ENCODE data around the gene SMAD3.

SMAD3 gene

DNA sequence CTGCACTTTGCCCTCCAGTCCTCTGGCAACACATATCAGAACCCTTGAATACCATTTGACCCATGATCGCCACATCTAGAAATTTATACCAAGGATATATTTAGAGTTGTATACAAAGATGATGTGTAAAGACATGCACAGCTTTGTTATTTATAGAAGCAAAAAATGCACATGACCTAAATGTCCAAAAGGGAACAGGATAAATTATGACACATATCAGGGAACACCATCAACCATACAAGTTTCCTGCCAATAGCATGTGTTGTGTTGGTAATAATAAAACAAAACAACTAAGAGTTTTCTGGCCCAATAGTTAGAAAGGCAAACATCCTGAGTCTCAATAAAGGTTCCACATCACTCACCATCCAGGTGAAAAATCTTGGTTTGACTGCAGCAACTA lies 137.6 kb downstream of the SMAD3 start:
- DNase-seq: no peak

DNA sequence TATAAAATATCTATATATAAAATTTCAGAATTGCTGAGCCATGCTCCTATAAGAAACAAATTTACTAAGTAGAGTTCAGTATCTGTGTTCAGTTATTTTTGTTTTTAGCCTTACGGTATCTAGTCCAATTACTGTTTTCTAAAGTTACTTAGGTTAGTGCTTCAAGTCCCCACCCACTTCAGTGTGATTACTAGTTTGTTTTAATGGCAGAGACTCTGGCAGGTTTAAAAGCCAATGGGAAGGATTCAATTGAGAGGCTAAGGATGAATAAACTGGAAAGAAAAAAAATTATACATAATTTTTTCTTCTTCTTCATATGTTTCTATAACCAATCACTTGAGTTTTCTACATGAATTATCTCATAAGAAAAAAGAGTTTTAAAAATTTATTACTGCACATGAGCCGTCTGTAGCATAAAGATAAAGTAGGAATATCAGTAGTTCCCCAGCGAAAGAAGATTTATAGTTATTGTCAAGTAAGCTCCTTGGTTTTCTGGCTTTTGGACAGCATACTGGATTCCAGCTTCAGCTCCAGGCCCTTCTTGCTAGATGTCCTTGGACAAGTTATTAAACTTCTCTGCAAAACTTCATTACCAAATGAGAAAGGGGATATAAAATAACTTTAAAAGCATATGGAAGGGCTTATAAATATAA lies 142.3 kb downstream of the SMAD3 start:
- DNase-seq: no peak

- DNase-seq: no peak
Observed at GRCh38 chr15:67208396-67208795, 143.0 kb downstream of the SMAD3 start.

DNA sequence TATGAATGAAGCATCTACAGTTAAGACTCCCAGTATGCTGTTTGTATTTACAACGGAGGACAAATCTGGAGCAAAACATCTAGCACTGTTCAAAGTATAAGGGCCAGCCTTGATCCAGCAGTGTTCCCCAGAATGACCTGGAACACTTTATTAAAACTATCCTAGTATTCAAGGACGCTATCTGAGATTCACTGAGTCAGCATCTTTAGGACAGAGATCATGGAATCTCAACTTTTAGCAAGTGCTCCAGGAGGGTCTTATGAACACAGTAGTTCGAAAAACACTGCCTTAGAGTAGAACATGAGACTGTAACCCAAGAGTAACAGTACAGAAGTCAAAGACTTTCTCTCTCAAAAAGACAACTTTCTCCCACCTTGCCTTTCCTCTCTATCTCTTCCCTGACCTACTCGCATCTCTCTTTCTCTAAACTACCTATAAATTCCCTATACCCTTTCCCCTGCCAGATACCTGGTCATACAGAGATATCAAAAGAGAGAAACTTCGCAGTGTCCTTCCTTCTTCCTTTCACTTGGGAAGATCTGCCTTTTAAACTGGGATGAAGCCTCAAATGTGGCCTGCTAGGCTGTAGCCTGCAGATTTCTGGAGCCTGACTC lies 145.3 kb downstream of the SMAD3 start:
- DNase-seq: no peak

GRCh38 chr15:67212684-67213367 lies 147.4 kb downstream of the SMAD3 start:
- DNase-seq: no peak

GRCh38 chr15:67215102-67215501 lies 149.7 kb downstream of the SMAD3 start:
- no peak for DNase-seq

DNA sequence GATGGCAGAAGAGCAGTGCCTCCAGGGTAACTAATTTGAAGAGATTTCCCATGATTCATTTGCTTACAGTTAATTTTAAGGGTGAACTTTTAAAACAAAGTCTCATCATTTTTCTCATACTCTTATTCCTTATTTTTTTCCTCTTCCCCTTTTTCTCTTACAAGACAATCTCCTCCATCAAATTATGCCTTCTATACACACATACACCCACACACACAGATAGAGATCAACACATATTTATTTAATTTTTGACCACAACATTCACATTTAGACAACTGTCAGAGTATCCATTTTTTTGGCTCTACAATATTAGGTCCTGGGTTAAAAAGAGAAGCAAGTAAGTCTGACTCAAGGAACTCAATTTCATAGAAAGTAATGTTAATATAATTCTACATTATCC lies 151.5 kb downstream of the SMAD3 start:
- no peak for DNase-seq

- DNase-seq: no peak
Observed at GRCh38 chr15:67218428-67218827, 153.0 kb downstream of the SMAD3 start.

GRCh38 chr15:67219288-67219687 lies 153.9 kb downstream of the SMAD3 start:
- DNase-seq: no peak

- no peak for DNase-seq
Observed at GRCh38 chr15:67224889-67225288, 159.5 kb downstream of the SMAD3 start.

- no peak for DNase-seq
Observed at GRCh38 chr15:67225336-67225735, 159.9 kb downstream of the SMAD3 start.

DNA sequence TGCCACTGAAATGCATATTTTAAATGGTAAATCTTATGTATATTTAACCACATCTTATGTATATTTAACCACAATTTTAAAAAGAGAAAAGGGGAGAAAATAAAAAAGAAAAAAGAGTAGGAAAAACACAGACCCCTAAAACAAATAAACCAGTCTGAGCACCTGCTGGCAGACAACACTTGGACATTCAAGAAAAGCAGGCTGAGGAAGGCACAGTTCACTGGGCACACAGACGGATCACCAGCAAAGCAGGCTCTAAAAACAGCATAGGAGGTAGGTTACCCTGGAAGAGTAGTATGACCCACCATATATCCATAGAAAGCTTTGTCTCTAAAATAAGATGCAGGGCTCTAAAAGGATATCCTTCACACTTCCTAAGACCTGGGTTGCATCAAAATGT lies 162.0 kb downstream of the SMAD3 start:
- DNase-seq: no peak

GRCh38 chr15:67227846-67228245 lies 162.4 kb downstream of the SMAD3 start:
- no peak for DNase-seq

- no peak for DNase-seq
Observed at GRCh38 chr15:67228286-67228685, 162.9 kb downstream of the SMAD3 start.

- DNase-seq: no peak
Observed at GRCh38 chr15:67230504-67230903, 165.1 kb downstream of the SMAD3 start.

GRCh38 chr15:67232591-67232990 lies 167.2 kb downstream of the SMAD3 start:
- DNase-seq: no peak

DNA sequence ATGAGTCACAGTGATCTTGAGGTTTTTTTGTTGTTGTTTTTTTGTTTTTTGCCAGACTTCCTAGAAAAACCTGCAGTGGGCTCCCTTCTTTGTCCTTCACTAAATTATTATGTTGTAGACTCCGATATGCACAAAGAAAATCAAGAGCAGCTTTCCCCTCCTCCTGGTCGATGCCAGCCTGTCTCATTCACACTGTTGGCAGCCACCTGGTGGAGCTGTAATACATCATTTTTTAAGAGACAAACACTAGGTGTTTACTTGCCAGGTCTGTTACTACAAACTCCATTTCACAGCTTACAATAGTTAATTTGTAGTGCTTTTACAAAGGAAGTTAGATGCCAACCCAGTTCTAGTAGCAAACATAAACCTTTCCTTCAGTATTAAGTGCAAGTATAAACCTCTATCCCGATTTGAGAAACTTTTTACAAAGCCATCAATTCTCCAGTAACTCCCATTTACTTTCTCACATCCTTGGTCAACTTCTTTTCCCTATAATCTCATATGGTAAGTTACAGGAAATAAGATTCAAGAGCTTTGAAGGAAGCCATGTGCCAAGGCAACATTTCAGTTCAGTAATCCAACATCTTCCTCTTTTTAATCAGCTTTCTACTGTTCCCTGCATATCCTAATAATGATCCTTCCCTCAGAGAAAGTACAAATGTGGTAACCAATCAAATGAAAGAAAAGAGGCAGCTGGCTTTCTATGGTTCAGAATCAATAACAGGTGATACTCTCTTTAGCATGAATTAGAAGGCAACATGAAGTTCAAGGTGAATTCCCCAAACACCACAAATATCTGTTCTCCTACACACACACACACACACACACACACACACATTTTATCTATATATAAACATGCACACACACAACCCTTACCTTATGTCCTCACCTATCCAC lies 175.1 kb downstream of the SMAD3 start:
- no peak for DNase-seq

DNA sequence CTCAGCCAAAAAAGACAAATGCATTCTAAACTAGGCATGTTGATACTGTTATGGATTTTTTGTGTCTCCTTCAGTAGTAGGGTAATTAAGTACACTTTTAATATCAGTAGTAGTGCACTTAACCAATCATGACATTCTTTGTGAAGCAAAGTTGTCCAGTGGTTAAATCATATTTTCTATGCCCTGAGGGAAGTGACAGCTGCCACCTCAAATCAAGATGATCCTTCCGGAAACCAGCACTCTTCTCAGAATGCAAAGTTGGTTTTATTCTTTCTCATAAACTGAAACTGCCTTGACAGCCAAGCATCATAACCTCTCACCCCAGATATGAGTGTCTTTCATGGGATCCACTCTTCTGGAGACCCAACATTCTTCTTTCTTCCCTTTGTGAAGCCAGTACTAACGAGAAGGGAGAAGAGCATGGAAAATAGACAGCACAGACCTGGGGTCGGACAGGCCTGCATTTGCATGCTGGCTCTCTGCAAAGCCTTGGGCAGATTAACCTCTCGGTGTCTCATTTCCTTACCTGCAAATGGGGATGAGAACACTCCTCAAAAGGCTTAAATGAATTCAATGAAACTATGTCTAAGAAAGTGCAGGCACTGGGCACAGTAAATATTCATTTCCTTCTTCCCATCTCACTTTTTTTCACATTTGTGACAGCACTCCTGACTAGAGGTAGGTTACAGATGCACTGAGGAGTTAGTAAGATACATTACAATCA lies 175.9 kb downstream of the SMAD3 start:
- no peak for DNase-seq

DNA sequence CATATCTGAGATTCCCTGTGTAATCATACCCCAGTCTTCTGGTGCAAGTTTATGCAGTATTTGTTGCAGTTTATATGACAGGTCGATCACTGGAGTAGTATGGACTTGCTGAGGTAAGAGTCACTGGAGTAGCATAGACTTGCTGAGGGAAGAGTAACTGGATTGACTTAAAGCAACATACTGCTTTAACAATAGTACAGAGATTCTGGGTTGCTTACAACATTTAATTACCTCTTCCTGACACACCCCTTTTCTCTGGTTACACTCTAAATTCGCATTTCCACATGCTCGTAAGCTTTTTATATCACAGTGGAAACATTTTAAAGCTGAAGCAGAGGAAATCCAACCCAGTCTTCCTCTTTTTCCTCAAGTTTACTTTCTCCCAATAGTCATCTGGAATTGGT lies 177.3 kb downstream of the SMAD3 start:
- DNase-seq: no peak

All from NK-92 treated with Interleukin-12 subunit alpha and Interleukin-12 subunit beta, amount 100 ng/mL, for 24 hours (cell line).